ENCODE measurements around the gene RNASE8.

The RNASE8 gene

GRCh38 chr14:21090194-21090939 lies 32.7 kb downstream of the RNASE8 start:
- DNase-seq (ENCODE audit: extremely low read depth in 1 of 2, low read depth in 1 of 2): no peak

GRCh38 chr14:21090940-21091663 lies 33.5 kb downstream of the RNASE8 start:
- no peak for DNase-seq (ENCODE audit: extremely low read depth in 1 of 2, low read depth in 1 of 2)

- DNase-seq (ENCODE audit: extremely low read depth in 1 of 2, low read depth in 1 of 2): no peak
These were observed 34.2 kb downstream of the RNASE8 start for GRCh38 chr14:21091821-21092272.

GRCh38 chr14:21092273-21093011 lies 34.8 kb downstream of the RNASE8 start:
- peak; percentile 78 to 88 for DNase-seq (ENCODE audit: extremely low read depth in 1 of 2, low read depth in 1 of 2)

- DNase-seq (ENCODE audit: extremely low read depth in 1 of 2, low read depth in 1 of 2): no peak
These were observed 35.4 kb downstream of the RNASE8 start for GRCh38 chr14:21093018-21093417.

GRCh38 chr14:21093769-21094681 lies 36.4 kb downstream of the RNASE8 start:
- no peak for DNase-seq (ENCODE audit: extremely low read depth in 1 of 2, low read depth in 1 of 2)

GRCh38 chr14:21095430-21096205 lies 38.0 kb downstream of the RNASE8 start:
- DNase-seq (ENCODE audit: extremely low read depth in 1 of 2, low read depth in 1 of 2): no peak

- no peak for DNase-seq (ENCODE audit: extremely low read depth in 1 of 2, low read depth in 1 of 2)
These were observed 38.8 kb downstream of the RNASE8 start for GRCh38 chr14:21096438-21096837.

GRCh38 chr14:21096978-21097635 lies 39.5 kb downstream of the RNASE8 start:
- DNase-seq (ENCODE audit: extremely low read depth in 1 of 2, low read depth in 1 of 2): no peak

GRCh38 chr14:21097636-21098075 lies 40.0 kb downstream of the RNASE8 start:
- no peak for DNase-seq (ENCODE audit: extremely low read depth in 1 of 2, low read depth in 1 of 2)

GRCh38 chr14:21098076-21098891 lies 40.7 kb downstream of the RNASE8 start, which contains the start of gene ZNF219:
ZNF219 (minus strand) TSS chr14:21098655; CDS start chr14:21093591, 5,064 bp downstream.
- DNase-seq (ENCODE audit: extremely low read depth in 1 of 2, low read depth in 1 of 2): no peak

GRCh38 chr14:21098892-21099595 lies 41.4 kb downstream of the RNASE8 start:
- DNase-seq (ENCODE audit: extremely low read depth in 1 of 2, low read depth in 1 of 2): no peak

- no peak for DNase-seq (ENCODE audit: extremely low read depth in 1 of 2, low read depth in 1 of 2)
These were observed 42.0 kb downstream of the RNASE8 start for GRCh38 chr14:21099596-21099985.

- no peak for DNase-seq (ENCODE audit: extremely low read depth in 1 of 2, low read depth in 1 of 2)
These were observed 43.3 kb downstream of the RNASE8 start, which contains the start of gene TMEM253 for GRCh38 chr14:21100931-21101330. TMEM253 (plus strand) TSS chr14:21101066; CDS start chr14:21101344, 278 bp downstream.

- no peak for DNase-seq (ENCODE audit: extremely low read depth in 1 of 2, low read depth in 1 of 2)
These were observed 44.3 kb downstream of the RNASE8 start for GRCh38 chr14:21101802-21102413.

- DNase-seq (ENCODE audit: extremely low read depth in 1 of 2, low read depth in 1 of 2): no peak
These were observed 45.1 kb downstream of the RNASE8 start for GRCh38 chr14:21102521-21103410.
